Activated CD8-positive, alpha-beta memory T cell treated with anti-CD3 and anti-CD28 coated beads for 4 hours (primary cell): ENCODE data around the gene BSCL2.
"Not testable (repeated sequence)": the region's sequence is repeated elsewhere in the genome, so short reads cannot be mapped to it uniquely, and the experiment has no call there.

Source experiments
- DNase-seq, 2 donors: peaks; one replicate each; pipeline ENCODE4 v3.0.0-alpha.2; 2020; ENCODE audit warnings: low read depth in 2 of 2

The BSCL2 gene

DNA sequence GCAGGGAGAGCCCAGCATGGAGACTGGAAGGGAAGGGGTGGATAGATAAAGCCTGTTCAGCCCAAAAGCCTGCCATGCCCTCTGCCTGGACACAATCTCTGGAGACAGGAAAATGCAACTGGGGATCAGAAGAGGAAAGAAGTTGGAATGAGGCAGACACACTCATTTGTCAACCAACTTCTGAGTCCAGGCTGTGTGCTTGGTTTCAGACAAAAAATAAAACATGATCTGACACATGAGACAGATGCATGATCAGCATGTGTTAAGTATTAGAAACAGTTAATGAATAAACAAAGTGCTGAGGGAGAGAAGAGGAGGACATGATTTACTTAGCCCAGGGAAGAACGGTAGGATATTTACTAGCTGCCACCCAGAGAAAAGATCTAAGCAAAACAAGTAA is 18.7 kb downstream of the BSCL2 start:
- no peak for DNase-seq

DNA sequence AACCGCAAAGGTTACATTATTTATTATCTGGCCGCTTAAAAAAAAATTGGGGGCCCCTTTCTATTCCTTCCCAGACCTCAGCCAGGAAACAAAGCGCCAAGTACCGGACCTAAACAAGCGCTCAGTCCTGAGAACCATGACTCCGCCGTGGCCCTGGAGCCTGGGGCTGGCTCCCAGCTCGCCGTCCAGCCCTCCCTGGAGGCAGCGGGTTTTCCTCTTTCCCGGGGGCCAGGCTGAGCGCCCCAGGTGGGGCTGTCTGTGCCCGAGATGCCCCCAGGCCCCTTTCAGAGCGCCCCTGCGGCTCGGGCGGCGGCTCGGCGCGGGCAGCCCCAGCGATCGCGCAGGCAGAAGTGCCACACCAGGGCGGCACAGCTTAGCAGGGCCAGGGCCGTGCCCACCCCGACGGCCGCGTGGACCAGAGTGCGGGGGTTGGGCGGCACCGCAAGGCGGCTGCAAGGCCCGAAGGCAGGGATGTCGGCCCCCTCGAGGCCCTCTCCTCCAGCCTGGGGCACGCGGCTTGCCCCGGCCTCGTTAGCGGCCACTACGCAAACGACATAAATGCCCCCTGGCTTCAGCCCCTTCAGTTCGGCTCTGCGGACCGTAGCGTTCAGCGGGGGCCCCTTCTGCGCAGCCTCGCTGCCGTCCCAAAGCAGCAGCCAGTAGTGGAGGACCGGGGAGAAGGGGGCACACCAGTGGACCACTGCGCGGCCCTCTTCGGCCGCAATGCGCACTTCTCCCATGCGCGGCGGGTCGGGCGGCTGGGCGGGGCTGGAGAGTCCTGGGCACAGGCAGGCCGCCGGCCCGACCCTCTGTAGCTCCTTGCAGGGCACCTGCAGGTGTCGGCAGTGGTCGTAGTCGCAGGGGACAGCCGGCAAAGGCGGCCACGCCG is 19.5 kb downstream of the BSCL2 start:
- no peak for DNase-seq

DNA sequence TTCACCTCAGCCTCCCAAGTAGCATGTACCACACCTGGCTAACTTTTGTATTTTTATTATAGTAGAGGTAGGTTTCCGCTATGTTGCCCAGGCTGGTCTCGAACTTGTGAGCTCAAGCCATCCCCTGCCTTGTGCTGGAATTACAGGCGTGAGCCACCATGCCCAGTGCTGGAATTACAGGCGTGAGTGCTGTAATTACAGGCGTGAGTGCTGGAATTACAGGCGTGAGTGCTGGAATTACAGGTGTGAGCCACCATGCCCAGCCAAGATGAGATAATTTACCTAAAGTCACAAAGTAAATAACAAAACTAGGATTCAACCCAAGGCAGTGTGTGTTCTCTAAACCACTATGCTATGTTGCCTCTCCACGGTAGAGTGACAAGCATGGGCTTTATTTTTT is 24.7 kb downstream of the BSCL2 start:
- no peak for DNase-seq

DNA sequence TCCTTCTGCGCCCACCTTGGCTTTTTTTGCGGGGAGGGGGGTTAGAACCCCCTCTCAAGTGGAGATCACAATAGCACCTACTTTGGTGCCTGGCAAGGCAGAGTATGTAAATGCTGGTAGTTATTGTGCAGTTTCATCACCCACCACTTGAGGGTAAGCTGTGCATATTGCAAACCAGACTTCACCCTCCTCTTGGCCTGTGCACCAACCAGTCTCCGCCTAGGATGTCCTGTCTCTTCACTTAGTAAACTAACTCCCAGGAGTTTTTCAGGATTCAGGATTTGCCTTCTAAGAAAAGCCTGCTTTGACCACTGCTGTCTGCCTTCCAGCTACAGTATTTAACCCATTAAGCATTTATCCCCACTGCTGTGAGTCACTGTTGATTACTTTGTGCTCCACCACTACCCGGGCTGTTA is 26.4 kb downstream of the BSCL2 start:
- DNase-seq, result no peak

DNA sequence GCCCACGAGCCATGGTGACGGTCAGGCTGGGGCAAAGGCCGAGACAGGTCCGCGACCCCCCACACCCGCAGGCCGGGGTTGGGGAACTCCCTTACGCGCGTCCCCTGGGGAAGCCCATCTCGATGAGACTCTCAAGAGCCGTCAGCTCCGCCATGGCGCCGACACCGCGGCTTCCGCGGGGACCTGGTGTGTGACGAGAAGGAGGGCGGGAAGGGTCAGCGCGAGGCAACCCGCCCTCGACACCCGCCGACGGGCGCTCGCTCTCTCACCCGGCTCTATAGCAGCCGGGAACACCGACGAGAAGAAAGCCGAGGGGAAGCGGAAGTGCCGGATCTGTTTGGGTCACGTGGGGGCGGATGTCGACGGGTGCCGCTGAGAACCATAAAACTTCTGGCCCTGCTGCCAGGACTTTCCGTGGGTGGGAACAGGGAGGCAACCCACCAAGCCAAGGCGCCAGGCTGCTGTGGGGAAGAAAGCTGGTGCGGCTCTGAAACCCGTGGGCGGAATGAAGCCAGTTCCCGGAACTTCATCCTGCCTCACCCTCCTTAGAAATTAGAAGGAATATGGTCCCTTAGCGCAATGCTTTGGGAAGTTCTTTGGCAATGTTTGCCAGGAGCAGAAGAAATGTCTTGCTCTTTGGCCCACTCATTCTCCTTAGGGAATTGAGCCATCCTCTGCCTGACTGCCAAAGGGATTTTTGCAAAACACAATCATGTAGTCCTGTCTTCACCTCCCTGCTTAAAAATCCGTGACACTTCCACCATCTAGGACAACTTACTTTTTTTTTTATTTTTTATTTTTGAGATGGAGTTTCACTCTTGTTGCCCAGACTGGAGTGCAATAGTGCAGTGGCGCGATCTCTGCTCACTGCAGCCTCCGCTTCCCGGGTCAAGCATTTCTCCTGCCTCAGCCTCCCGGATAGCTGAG is 28.2 kb downstream of the BSCL2 start, which contains the start of gene UBXN1:
Gene UBXN1, minus strand, starts transcription at position 304 of the 927 bp plus-strand sequence. Its CDS starts 150 bp downstream, at position 154.
- peak; percentile 77 for DNase-seq

DNA sequence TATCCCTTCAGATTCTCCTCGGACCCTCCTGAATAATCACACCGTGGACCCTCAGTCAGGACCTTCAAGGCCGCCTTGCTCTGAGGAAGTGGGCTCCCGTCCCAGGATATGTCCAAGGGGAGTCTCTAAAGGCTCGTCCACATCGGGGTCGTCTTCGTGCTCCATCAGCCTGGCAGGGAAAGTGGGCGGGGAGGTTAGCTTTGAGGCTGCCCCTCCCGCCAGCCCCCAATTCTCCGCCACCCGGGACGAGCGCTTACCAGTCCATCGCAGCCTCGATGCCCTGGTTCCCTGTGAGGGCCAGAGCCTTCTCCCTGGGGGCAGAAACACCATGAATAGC is 28.8 kb downstream of the BSCL2 start:
- no peak for DNase-seq

DNA sequence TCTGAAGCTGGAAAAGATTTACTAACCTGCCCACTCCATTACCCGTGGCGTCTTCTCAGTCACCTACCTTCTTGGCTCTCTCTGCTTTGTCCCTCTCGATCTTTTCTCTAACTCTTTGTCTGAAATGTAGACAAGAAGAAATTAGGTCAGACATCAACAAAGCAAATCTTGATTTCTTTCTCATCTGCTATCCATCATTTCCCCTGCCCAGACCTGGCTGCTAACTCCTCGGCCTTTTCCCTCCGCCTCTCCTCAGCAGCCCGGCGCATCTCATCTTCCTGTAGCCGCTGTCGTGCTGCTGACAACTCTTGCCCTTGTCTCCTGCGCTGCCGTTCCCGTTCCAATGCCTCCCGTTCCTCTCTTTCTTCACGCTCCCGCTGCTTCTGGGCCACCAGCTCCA is 29.5 kb downstream of the BSCL2 start:
- DNase-seq, result no peak

DNA sequence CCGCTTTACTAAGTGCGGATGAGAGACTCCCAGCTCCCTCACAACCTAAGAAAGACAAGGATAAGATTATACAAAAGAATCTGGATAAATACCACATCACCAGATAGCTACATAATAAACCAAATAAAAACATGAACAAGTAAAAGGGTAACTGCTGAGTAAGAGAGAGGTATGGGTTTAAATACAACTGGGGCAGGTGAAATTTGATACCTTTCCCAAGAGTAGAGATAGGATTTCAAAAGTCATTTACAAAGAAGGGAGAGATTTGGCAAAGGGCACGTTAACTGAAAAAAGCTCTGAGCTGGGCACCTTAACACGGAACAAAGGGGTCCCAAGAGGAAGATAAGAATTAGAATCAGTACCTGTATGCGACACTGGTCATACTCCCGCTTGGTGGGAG is 30.1 kb downstream of the BSCL2 start:
- no peak for DNase-seq

DNA sequence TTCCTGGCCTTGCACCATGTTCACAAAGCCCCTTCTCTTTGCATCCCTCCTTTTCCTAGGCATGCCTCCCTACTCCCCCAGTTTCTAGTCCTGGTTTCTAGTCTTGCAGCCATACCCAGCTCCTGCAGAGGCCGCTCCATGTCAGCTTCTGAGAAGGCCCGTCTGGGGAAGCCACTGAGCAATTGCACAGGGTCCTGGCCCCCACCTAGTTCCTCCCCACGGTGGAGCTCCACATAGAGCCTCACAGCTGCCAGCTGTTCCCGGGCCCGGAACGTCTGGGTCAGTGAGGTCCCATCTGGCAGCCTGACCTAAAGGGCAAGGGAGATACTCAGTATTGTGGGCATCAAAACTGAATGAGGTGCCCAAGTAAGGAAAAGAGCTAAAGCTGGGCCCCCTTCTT is 30.5 kb downstream of the BSCL2 start:
- no peak for DNase-seq

DNA sequence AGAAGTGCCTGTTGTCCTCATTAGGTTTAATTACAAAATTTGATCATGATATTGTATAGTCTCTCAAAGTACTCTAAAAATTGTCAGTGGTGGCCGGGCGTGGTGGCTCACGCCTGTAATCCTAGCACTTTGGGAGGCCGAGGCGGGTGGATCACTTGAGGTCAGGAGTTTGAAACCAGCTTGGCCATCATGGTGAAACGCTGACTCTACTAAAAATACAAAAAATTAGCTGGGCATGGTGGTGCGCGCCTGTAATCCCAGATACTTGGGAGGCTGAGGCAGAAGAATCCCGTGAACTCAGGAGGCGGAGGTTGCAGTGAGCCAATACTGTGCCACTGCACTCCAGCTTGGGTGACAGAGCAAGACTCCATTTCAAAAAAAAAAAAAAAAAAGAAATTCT is 31.8 kb downstream of the BSCL2 start:
- DNase-seq, result not testable (repeated sequence)

DNA sequence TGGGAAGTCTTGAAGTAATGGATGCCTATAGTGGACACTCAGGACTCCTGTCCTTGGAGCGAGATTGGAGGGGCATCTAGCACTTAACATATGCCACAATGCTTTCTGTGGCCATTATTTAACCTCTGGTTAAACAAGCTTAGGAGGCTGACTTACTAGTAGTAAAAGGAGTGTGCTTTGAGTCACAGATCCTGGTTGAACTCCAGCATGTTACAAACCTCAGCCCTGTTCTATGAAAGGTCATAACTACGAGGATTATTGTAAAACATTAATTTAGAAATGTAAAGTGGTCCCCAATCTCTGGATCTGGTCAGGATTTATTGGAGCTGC is 34.1 kb downstream of the BSCL2 start:
- no peak for DNase-seq

DNA sequence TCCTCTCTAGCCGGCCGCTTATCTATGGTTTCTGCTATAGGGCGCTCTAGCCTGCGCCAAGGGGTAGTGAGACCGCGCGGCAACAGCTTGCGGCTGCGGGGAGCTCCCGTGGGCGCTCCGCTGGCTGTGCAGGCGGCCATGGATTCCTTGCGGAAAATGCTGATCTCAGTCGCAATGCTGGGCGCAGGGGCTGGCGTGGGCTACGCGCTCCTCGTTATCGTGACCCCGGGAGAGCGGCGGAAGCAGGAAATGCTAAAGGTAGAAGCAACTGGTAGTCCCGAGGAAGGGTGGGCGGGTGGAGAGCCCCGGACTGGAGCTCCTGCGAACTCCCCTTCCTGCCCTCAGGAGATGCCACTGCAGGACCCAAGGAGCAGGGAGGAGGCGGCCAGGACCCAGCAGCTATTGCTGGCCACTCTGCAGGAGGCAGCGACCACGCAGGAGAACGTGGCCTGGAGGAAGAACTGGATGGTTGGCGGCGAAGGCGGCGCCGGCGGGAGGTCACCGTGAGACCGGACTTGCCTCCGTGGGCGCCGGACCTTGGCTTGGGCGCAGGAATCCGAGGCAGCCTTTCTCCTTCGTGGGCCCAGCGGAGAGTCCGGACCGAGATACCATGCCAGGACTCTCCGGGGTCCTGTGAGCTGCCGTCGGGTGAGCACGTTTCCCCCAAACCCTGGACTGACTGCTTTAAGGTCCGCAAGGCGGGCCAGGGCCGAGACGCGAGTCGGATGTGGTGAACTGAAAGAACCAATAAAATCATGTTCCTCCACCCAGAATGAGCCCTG is 35.4 kb downstream of the BSCL2 start, which contains the start of the genes LBHD1 and UQCC3:
Gene LBHD1, minus strand, starts transcription at position 660 of the 782 bp plus-strand sequence. CDS start 2,236 bp downstream, outside the sequence.
Gene UQCC3, plus strand, starts transcription at position 66 of the 782 bp plus-strand sequence. Its CDS starts 73 bp downstream, at position 139.
- peak; percentile 46 to 56 for DNase-seq

DNA sequence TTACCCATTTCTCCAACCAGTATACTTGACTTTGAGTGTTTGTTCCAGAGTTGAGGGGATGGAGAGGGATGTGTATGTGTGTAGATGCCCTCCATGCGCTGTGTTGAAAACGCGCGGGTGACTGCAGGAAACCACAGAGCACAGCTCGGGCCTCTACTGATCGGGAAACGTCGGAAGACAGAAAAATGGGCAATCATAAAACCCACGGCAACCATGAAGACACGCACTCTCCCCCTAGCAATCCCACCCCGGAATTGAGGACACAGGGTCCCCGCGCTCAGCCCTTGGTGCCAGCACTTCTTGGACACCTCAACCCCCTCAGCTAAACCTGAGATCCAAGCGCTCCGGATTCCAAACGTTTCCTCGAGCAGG is 36.0 kb downstream of the BSCL2 start:
- no peak for DNase-seq

DNA sequence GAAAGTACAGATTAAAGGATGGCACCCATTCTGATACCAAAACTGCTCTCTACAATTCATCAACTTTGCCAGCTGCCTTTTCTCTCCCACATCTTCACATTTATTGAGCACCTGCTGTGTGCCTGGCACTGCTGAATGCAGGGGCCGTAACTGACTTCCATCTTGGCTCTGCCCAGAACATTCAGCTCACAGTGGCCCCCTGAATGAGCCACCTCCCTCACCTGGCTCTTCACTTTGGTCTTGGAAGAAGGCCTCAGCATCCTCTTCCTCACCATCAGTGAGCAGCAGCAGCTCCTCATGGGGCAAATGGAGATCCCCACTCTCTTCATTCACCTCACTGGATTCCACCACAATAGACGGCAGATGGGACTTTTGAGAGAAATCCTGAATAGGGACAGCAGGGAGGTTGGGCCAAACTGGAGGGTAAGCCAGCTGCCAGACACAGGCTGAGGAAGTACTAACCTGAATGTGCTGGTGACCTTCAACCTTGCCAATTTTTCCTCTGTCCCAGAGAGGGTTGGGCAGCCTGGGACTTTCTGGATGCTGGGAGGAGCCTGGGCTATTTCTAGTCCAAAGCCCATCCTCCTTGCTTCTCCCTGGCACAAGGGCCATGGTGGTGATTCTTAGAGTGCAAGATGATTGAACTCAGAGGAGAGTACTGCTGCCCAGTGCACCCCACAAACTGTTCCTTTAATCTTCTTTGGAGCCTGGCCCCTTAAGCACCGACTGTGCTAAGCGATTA is 37.6 kb downstream of the BSCL2 start:
- DNase-seq, result no peak

DNA sequence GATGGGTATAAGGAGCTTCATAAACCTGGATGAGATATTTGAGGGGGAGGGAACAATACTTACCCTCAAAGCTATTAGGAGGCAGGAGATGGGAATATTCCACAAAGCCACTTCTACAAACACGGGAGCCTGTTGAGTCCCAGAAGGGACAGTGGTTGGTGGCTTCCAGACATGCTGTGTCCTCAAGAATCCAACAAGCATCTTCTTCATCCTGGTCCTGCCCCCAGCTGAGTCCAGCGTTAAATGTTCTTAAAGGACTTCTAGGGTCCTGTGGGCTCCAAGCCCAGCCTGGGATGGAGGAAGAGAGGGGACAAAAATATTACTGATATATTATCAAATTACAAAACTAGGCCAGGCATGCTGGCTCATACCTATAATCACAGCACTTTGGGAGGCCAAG is 39.8 kb downstream of the BSCL2 start:
- no peak for DNase-seq

DNA sequence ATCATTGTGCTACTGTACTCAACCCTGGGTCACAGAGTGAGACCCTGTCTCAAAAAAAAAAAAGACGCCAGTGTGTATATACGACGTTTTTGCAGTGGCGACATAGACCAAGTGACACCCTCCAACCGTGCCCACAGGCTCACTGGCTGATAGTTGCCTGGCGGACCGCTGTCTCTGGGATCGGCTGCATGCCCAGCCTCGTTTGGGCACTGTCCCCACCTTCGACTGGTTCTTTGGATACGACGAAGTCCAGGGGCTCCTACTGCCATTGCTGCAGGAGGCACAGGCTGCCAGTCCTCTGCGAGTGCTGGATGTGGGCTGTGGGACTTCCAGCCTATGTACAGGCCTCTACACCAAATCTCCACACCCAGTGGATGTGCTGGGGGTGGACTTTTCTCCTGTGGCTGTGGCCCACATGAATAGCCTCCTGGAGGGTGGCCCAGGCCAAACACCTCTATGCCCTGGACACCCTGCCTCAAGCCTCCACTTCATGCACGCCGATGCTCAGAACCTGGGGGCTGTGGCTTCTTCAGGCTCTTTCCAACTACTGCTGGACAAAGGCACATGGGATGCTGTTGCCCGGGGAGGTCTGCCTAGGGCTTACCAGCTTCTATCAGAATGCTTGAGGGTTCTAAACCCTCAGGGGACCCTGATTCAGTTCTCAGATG is 40.8 kb downstream of the BSCL2 start:
- DNase-seq, result no peak

DNA sequence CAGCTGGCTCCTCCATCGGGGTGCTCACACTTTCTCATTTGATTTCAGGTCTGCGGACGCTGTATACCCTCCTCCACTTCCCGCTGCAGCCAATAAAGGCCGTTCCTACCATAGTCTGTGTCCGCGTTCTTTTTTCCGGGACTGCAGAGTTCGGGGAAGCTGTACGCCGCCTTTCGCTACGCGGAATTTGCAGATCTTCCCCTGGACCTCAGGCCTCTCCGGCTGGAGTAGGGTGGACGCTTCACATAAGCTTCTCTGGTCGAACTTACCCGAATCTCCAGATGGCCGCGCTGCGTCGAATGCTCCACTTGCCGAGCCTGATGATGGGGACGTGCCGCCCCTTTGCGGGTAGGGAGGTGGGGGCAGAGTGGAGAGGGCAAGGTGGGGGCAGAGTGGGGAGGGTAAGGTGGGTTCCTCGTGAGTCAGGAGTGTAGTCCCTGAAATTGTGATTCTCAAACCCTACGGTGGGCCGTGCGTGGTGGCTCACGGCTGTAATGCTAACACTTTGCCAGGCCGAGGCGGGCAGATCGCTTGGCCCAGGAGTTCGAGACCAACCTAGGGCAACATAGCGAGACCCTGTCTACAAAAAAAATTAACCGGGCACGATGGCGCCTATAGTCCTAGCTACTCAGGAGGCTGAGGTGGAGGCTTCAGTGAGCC is 41.5 kb downstream of the BSCL2 start:
- DNase-seq, result peak; percentile 56 to 68

DNA sequence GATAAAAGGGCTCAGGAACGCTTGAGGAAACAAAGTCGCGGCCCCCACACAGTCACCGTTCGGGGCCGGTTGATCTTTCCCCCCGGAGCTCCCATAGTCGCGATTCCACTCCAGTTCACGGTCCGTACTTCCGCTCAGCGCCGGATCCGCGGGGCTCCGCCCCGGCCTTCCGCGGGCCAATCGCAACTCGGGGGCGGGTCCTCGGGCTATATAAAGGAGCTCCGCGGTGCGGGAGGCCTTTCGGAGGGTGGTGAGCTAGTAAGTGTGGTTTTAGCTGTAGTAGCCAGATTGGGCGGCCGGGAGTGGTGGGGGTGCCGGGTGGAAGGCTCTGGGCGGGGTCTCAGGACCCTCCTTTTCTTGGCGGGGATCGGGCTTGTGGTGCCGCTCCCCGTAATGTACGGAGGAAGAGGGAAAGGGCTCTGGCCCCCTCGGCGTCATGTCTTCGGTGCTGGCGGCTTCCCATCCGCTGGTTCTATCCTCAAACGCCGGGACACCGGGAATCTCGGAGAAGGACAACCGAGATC is 42.1 kb downstream of the BSCL2 start, which contains the start of the genes C11orf98 and CSKMT:
Gene C11orf98, minus strand, starts transcription at position 136 of the 524 bp plus-strand sequence. Its CDS starts 41 bp downstream, at position 95.
Gene CSKMT, plus strand, starts transcription at position 238 of the 524 bp plus-strand sequence. CDS start 568 bp downstream, outside the sequence.
- peak; percentile 92 to 94 for DNase-seq

DNA sequence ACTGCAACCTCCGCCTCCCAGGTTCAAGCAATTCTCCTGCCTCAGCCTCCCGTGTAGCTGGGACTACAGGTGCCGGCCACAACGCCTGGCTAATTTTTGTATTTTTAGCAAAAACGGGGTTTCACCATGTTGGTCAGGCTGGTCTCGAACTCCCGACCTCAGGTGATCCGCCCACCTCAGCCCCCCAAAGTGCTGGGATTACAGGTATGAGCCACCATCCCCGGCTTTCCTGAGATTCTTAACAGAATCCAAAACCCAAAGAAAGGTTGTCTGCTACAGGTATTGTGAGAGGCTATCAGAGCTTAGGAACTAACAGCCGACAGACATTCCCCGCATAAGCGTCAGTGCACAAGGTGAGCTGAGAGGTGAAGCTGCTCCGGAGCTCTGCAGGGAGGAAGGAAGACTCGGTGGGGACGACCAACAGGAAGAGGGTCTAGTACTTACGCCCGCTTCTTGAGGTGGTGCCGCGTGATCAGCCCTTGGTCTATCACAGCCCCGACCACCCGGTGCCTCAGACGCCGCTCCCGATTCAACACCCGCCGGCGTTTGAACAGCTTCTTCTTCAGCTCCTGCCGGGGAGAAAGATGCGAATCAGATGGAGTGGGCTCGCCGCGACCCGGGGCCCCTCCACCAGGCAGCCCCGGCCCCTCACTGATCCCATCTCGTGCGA is 42.7 kb downstream of the BSCL2 start:
- DNase-seq, result peak in 1 of 2 donors; percentile 14
